ENCODE measurements around the gene SLC9C2.

DNA sequence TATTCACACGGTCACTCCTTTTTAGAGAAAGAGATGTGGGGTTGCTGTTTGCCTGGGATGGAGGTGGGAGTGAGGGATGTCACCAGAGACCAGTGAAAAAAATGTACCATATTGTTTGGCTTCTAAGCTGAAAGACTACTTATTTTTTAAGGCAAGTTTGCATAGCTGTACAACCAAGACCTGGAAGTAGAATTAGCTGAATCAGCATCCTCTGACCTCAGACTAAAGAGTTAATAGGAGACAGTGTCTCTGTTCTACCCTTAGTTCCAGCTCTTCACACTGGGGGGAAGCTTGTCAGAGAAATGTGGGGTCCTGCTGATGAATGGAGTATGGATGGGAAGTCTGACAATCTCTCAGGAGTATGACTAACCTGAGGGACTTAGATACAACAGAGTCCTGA lies 41.6 kb downstream of the SLC9C2 start:
- TF ChIP-seq CTCF (IDR thresholded peaks at IDR 0.05; ENCODE audit: insufficient read depth, low read length, poor library complexity, severe bottlenecking) (no peak), EZH2phosphoT487 (conservative IDR thresholded peaks at IDR 0.05; ENCODE audit: low read length) (no peak)
